HG03354 (cell line): ENCODE data around the gene CSNK2A1.
"Not testable (repeated sequence)": the region's sequence is repeated elsewhere in the genome, so short reads cannot be mapped to it uniquely, and the experiment has no call there.

Experiments used
- ATAC-seq: cut with Tn5 transposase; IDR thresholded peaks from one replicate; pipeline ENCODE4 v1.9.1; 2021; ENCODE audit warnings: mild to moderate bottlenecking; ENCODE audit not compliant: unreplicated experiment, poor library complexity, severe bottlenecking

Gene CSNK2A1

GRCh38 chr20:543369-544152 is at the start of gene CSNK2A1:
Gene CSNK2A1 (minus strand): TSS chr20:543790. CDS start chr20:508551, 35,239 bp downstream.
- ATAC-seq = peak; percentile 94

DNA sequence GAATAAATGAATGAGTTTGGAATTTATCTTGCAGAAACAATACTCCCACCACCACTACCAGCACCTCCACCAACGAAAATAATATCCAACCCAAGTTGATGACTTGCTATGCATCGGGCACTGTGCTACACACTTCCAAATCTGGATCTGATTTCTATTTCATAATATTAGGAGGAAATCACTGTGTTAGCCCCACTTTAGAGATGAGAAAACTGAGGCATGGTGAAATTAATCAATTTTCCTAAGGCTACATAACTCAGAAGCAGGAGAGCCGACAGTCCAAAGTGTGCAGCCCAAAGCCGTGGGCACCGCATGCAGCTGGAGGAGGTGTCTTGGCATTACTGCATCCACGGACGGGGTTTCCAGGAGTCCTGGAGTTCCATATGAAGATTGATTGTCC is 48.9 kb upstream of the CSNK2A1 start:
- no peak for ATAC-seq

GRCh38 chr20:591941-592340 is 48.4 kb upstream of the CSNK2A1 start:
- no peak for ATAC-seq

DNA sequence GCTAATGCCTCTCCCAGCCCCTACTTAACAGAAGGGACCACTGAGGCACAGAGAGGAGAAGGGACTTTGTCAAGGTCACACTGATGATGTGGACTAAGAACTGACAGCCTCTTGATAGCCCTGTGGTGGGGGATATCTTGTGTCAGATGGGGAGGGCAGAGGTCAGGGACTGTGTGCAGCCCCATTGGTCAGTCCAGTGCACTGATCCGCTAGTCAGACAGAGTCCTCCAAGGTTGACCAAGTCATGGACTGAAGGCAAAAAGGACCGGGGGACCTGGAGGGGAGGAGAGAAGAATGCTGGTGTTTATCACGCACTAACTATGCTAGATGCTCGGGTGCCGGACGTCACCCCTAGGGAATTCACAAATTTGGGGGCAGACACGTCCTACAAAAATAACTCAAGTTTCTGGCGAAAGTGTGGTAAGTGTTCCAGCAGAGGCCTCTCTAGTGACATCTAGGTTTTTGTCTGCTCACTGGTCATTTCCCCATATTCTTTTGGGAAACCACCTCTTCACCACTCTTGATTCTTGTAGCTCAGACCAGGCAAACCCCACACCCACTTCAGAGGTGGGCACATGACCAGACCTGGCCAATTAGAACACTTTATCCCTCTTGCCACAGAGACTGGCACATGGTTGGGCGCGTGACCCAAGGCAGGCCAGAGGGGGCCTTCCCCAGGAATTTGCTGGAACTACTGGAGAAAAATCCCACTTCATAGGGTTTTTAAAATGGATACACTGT is 45.5 kb upstream of the CSNK2A1 start:
- ATAC-seq = no peak

DNA sequence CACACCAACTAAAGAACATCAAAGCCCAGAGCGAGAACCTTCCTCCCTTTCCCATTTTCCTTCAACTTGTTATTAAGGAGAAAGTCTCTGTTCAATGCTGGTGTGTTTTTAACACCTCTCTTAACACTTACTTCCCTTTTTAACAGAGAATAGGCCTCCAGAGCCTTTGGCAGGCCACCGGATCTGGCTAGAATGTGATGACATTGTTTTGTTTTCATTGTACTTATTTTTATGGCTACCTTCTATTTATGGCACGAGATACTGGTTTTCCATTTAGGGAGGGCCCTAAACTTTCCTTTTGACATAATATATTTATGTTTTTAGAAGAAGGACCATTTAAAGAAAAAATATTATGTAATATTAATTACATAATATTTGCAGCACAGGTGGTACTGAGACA is 44.9 kb upstream of the CSNK2A1 start:
- no peak for ATAC-seq

DNA sequence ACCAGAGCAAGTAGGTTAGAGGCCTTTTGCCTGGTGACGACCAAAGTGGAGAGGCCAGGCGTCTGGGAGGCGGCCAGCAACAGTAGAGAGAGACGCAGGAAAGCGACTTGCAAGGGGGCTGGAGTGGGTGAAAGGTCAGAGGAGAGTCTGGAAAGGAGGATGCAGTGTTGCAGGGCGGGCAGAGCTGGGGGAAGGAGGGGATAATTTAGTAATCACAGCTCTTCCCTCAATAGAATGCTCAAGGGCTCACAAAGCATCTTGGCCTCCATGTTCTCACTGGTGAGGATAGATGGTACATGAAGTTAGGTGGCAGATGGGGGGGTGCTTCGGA is 41.3 kb upstream of the CSNK2A1 start:
- ATAC-seq = no peak

DNA sequence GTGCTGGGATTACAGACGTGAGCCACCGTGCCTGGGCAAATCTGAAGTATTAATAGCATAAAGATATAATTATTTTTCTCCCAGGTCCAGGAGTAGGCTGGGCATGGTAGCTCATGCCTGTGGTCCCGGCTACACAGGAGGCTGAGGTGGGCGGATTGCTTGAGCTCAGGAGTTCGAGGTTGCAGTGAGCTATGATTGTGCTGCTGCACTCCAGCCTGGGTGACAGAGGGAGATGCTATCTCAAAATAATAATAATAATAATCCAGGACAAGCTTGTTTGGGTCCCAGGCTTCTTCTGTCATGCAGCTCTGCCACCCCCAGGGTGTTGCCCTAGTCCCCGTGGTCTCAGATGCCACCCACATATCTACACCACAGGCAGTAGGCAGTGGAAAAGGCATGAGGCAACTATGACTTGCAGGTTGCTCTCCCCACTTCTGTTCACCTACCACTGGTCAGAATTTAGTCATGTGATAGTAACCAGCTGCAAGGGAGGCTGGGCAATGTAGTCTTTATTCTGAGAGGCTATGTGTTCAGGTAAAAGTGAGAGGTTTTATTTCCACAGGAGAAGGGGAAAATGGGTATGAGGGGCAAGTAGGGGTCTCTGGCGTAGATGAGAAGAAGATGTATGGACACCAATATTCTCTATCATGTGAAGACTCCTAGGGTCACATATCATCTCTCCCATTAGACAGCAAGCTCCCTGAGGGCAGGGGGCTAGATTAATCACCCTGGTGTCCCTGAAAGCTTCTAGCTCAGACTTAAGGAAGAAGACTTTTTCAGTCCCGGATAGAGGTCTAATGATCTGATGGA is 40.8 kb upstream of the CSNK2A1 start:
- ATAC-seq = no peak

- ATAC-seq = no peak
These were observed 38.6 kb upstream of the CSNK2A1 start for GRCh38 chr20:582204-582603.

DNA sequence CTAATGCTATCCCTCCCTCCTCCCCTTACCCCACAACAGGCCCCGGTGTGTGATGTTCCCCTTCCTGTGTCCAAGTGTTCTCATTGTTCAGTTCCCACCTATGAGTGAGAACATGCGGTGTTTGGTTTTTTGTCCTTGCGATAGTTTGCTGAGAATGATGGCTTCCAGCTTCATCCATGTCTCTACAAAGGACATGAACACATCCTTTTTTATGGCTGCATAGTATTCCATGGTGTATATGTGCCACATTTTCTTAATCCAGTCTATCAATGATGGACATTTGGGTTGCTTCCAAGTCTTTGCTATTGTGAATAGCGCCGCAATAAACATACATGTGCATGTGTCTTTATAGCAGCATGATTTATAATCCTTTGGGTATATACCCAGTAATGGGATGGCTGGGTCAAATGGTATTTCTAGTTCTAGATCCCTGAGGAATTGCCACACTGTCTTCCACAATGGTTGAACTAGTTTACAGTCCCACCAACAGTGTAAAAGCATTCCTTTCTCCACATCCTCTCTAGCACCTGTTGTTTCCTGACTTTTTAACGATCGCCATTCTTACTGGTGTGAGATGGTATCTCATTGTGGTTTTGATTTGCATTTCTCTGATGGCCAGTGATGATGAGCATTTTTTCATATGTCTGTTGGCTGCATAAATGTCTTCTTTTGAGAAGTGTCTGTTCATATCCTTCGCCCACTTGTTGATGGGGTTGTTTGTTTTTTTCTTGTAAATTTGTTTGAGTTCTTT is 35.5 kb upstream of the CSNK2A1 start:
- not testable (repeated sequence) for ATAC-seq

GRCh38 chr20:577167-577791 is 33.7 kb upstream of the CSNK2A1 start:
- no peak for ATAC-seq

DNA sequence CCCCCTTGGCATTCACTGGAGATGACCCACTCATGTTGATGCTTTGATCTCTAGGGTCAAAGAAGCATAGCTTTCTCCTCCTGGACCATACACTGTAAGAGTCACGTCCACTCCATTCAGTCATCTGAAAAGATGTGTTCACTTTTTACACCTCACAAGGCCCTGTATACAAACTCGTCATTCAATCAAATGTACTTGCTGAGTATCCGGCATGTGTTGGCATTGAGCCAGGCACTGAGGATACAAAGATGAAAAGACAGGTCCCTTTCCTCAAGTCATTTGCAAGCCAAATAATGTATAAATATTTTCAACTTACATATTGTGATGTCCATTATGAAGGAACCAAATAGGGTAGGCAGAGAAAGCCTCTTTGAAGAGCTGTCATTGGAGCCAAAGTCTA is 32.6 kb upstream of the CSNK2A1 start:
- ATAC-seq = no peak

DNA sequence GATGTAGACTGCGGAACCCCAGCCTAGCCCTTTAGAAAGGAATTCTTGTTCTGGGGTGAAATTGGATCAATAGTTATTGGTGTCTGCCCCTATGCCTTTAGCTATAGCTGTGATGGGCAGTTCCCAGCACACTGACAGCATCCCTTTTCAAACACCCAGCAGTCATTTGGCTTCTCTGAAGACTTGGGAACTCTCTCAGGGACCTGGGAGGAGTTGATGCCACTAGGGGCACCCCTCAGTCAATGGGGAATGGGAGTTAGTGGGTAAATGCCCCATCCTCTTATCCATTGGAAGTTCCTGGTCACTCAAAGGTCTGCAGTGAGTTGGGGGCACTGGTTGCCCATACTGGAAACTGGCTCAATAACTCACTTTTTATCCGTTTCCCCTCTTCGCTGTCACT is 31.6 kb upstream of the CSNK2A1 start:
- ATAC-seq = no peak

- no peak for ATAC-seq
These were observed 30.8 kb upstream of the CSNK2A1 start for GRCh38 chr20:574297-574942.

DNA sequence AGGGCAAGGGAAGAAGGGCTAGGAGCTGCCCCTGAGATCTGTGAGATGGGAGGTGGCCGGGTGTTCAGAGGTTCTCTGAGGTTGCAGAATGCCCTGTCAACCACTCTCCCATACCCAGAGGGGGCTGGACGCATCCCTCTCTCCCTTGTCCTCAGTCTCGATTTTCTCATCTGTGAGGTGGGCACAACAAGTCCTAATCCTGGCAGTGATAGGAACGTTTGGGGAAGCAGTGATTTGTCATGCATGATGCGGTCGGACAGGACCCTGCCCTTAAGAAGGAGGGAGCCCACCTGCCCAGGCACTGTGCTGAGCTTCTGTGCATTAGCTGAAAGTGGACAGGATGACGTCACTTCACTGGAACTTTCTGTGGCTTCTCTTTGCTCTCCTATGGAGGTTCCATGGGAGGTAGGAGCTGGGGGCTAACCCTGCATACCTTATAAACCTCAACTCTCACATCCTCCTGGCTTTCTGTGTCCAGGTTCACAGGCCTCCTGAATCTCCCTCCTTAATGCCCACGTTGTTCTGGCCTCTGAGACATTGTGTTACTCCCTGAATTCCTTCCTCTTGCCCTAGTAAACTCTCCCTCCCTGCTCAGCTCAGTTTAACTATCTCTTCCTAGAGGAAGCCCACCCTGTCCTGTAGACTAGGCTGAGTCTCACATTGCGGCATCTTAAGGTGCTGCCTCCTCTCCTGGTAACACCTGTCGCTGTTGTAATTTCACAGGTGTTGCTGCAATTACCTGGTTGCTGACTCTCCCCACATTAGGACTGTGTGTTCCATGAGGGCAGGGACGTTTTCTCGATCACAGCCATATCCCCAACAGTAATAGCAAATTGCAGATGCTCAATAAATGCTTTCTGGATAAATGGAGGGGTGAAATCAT is 30.1 kb upstream of the CSNK2A1 start:
- ATAC-seq = no peak

- no peak for ATAC-seq
These were observed 29.1 kb upstream of the CSNK2A1 start for GRCh38 chr20:572727-573126.

- no peak for ATAC-seq
These were observed 28.3 kb upstream of the CSNK2A1 start for GRCh38 chr20:571754-572441.

DNA sequence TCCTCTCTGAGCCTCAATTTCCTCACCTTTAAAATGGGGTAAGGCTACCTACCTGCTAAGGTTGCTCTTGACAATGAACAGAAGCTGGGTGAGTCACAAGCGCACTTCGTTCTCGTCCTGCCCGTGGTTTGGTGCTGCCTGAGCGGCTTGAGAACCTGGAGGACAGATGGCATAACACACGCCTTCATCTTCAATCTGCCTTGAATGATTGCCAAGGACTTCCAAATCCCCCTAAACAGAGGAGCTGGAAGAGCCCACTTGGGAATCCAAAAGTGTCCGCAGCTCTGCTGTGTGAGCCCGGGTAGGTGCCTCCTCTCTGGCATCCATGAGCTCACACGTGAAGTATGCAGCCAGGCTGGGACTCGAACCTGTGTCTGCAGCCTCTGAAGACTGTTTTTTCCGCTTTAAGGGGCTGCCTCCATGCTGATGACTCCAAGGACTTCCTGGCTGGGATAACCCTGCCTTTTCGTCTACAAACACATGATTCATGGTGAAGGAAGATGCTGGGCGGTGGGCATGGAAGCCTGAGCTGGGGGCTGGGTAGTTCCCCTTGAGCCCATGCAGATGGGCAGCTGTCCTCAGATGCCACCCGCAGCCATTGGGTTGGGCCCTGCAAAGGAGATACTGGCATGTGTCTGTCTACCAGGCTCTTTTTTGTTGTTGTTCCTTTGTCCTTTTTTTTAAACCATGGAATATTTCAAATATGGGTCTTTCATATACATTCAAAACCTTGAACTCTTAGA is 25.3 kb upstream of the CSNK2A1 start:
- ATAC-seq = no peak
